ENCODE results near the gene IREB2. TPM values are rescaled to one million over a fixed set of nuclear protein-coding genes. Genes with fewer than 3 reads are reported as not detected.

The IREB2 gene
- 10 to 100 TPM; 62.2 to 69.3 TPM for total RNA-seq
- polyA plus RNA-seq: 18.5 TPM

- Mint-ChIP-seq H3K4me3 (peak within 1 kb of the TSS; percentile 94 to 99 (median 97)), H3K4me1 (peaks cover 44 to 57% (median 57%) of the 10 kb centered on the region in 3 donors), H3K36me3 (peaks cover 0 to 41% (median 3%) of the 10 kb centered on the region in 3 donors), H3K27me3 (no peaks in the 10 kb centered on the region), H3K27ac (peak within 1 kb of the TSS; percentile 92 to 100 (median 96)), H3K9me3 (no peaks in the 10 kb centered on the region)
- peak within 1 kb of the TSS; percentile 63 for H3K4me3 ChIP-seq (ENCODE audit: low read length)
- peak within 1 kb of the TSS; percentile 94 for H3K27ac ChIP-seq (ENCODE audit: low read depth, low read length)
- peak; percentile 94 to 99 (median 98) for DNase-seq
- peaks cover 38% of the 10 kb centered on the region for H3K4me1 ChIP-seq (ENCODE audit: insufficient read depth, low read length)
- CTCF ChIA-PET: interaction anchor here (1.0 to 6.8 kb wide), 6 partner anchors 10 to 173 kb away, joined by 3 to 37 read pairs (median 4); partner anchors contain the start of gene SKIC8
- no peaks in the 10 kb centered on the region for H3K27me3 ChIP-seq (ENCODE audit: insufficient read depth, low read length, poor library complexity, severe bottlenecking)
- peaks cover 6% of the 10 kb centered on the region for H3K36me3 ChIP-seq (ENCODE audit: insufficient read depth, low read length)
- POLR2A ChIA-PET: interaction anchor here (0.5 to 2.6 kb wide), 11 partner anchors 12 to 435 kb away, joined by 3 to 17 read pairs (median 4); partner anchors contain the start of genes CHRNA5, DNAJA4, IDH3A and MORF4L1
- H3K9me3 ChIP-seq (ENCODE audit: low read length): no peaks in the 10 kb centered on the region
Observed at GRCh38 chr15:78437762-78438618, at the start of gene IREB2. Gene IREB2, plus strand, starts transcription at chr15:78438216. Its CDS starts 122 bp downstream, at chr15:78438338.

GRCh38 chr15:78388865-78389264, 49.2 kb upstream of the IREB2 start:
- no peak for DNase-seq
- POLR2A ChIA-PET: no interaction called here

GRCh38 chr15:78389322-78389721, 48.7 kb upstream of the IREB2 start:
- ChIA-PET POLR2A (no interaction called here), CTCF (no interaction called here)
- H3K27me3 Mint-ChIP-seq: peaks cover 17 to 36% of the 10 kb centered on the region in 2 donors
- no peak overlapping the region for H3K27ac Mint-ChIP-seq
- H3K4me3 Mint-ChIP-seq: no peak overlapping the region
- H3K27me3 ChIP-seq (ENCODE audit: insufficient read depth, low read length, poor library complexity, severe bottlenecking): no peaks in the 10 kb centered on the region
- no peaks in the 10 kb centered on the region for H3K9me3 ChIP-seq (ENCODE audit: low read length)
- H3K4me1 ChIP-seq (ENCODE audit: insufficient read depth, low read length): no peaks in the 10 kb centered on the region
- DNase-seq: no peak
- H3K4me1 Mint-ChIP-seq: no peaks in the 10 kb centered on the region
- no peak overlapping the region for H3K4me3 ChIP-seq (ENCODE audit: low read length)
- no peaks in the 10 kb centered on the region for H3K36me3 ChIP-seq (ENCODE audit: insufficient read depth, low read length)
- no peak overlapping the region for H3K27ac ChIP-seq (ENCODE audit: low read depth, low read length)
- no peaks in the 10 kb centered on the region for H3K36me3 Mint-ChIP-seq
- no peaks in the 10 kb centered on the region for H3K9me3 Mint-ChIP-seq

More at GRCh38 chr15:78388865-78389264, 49.2 kb upstream of the IREB2 start:
- H3K27ac Mint-ChIP-seq: no peak overlapping the region
- no peaks in the 10 kb centered on the region for H3K36me3 Mint-ChIP-seq
- peaks cover 19 to 38% of the 10 kb centered on the region in 2 donors for H3K27me3 Mint-ChIP-seq
- Histone ChIP-seq H3K4me1 (ENCODE audit: insufficient read depth, low read length) (no peaks in the 10 kb centered on the region), H3K27me3 (ENCODE audit: insufficient read depth, low read length, poor library complexity, severe bottlenecking) (no peaks in the 10 kb centered on the region), H3K4me3 (ENCODE audit: low read length) (no peak overlapping the region), H3K27ac (ENCODE audit: low read depth, low read length) (no peak overlapping the region), H3K9me3 (ENCODE audit: low read length) (no peaks in the 10 kb centered on the region), H3K36me3 (ENCODE audit: insufficient read depth, low read length) (no peaks in the 10 kb centered on the region)
- no peak overlapping the region for H3K4me3 Mint-ChIP-seq
- H3K9me3 Mint-ChIP-seq: no peaks in the 10 kb centered on the region
- CTCF ChIA-PET: no interaction called here
- no peaks in the 10 kb centered on the region for H3K4me1 Mint-ChIP-seq

- Histone ChIP-seq H3K9me3 (ENCODE audit: low read length) (no peaks in the 10 kb centered on the region), H3K27ac (ENCODE audit: low read depth, low read length) (no peak overlapping the region), H3K27me3 (ENCODE audit: insufficient read depth, low read length, poor library complexity, severe bottlenecking) (no peaks in the 10 kb centered on the region), H3K4me1 (ENCODE audit: insufficient read depth, low read length) (no peaks in the 10 kb centered on the region), H3K4me3 (ENCODE audit: low read length) (no peak overlapping the region), H3K36me3 (ENCODE audit: insufficient read depth, low read length) (no peaks in the 10 kb centered on the region)
- peaks cover 17 to 32% of the 10 kb centered on the region in 2 donors for H3K27me3 Mint-ChIP-seq
- H3K4me1 Mint-ChIP-seq: no peaks in the 10 kb centered on the region
- H3K36me3 Mint-ChIP-seq: no peaks in the 10 kb centered on the region
- H3K9me3 Mint-ChIP-seq: no peaks in the 10 kb centered on the region
- DNase-seq: no peak
- CTCF ChIA-PET: no interaction called here
- H3K27ac Mint-ChIP-seq: no peak overlapping the region
- POLR2A ChIA-PET: no interaction called here
- no peak overlapping the region for H3K4me3 Mint-ChIP-seq
Observed at GRCh38 chr15:78389738-78390137, 48.3 kb upstream of the IREB2 start.

GRCh38 chr15:78390242-78390641, 47.8 kb upstream of the IREB2 start:
- no peak overlapping the region for H3K27ac Mint-ChIP-seq
- no peaks in the 10 kb centered on the region for H3K27me3 ChIP-seq (ENCODE audit: insufficient read depth, low read length, poor library complexity, severe bottlenecking)
- ChIA-PET CTCF (no interaction called here), POLR2A (no interaction called here)
- H3K4me1 ChIP-seq (ENCODE audit: insufficient read depth, low read length): no peaks in the 10 kb centered on the region
- H3K4me1 Mint-ChIP-seq: no peaks in the 10 kb centered on the region
- no peak for DNase-seq
- H3K4me3 Mint-ChIP-seq: no peak overlapping the region
- H3K27ac ChIP-seq (ENCODE audit: low read depth, low read length): no peak overlapping the region
- no peak overlapping the region for H3K4me3 ChIP-seq (ENCODE audit: low read length)
- peaks cover 16 to 27% of the 10 kb centered on the region in 2 donors for H3K27me3 Mint-ChIP-seq
- no peaks in the 10 kb centered on the region for H3K36me3 Mint-ChIP-seq
- H3K9me3 ChIP-seq (ENCODE audit: low read length): no peaks in the 10 kb centered on the region
- H3K36me3 ChIP-seq (ENCODE audit: insufficient read depth, low read length): no peaks in the 10 kb centered on the region
- H3K9me3 Mint-ChIP-seq: no peaks in the 10 kb centered on the region

GRCh38 chr15:78390826-78391225, 47.2 kb upstream of the IREB2 start:
- H3K4me3 ChIP-seq (ENCODE audit: low read length): no peak overlapping the region
- H3K9me3 Mint-ChIP-seq: no peaks in the 10 kb centered on the region
- POLR2A ChIA-PET: no interaction called here
- no peak overlapping the region for H3K27ac Mint-ChIP-seq
- H3K4me3 Mint-ChIP-seq: no peak overlapping the region
- H3K27me3 ChIP-seq (ENCODE audit: insufficient read depth, low read length, poor library complexity, severe bottlenecking): no peaks in the 10 kb centered on the region
- H3K4me1 ChIP-seq (ENCODE audit: insufficient read depth, low read length): no peaks in the 10 kb centered on the region
- no peak for DNase-seq
- H3K9me3 ChIP-seq (ENCODE audit: low read length): no peaks in the 10 kb centered on the region
- H3K36me3 ChIP-seq (ENCODE audit: insufficient read depth, low read length): no peaks in the 10 kb centered on the region
- no peaks in the 10 kb centered on the region for H3K36me3 Mint-ChIP-seq
- H3K27me3 Mint-ChIP-seq: peaks cover 11 to 21% of the 10 kb centered on the region in 2 donors
- no peak overlapping the region for H3K27ac ChIP-seq (ENCODE audit: low read depth, low read length)
- CTCF ChIA-PET: no interaction called here
- no peaks in the 10 kb centered on the region for H3K4me1 Mint-ChIP-seq

- ChIA-PET CTCF (no interaction called here), POLR2A (no interaction called here)
- no peaks in the 10 kb centered on the region for H3K36me3 Mint-ChIP-seq
- no peaks in the 10 kb centered on the region for H3K9me3 Mint-ChIP-seq
- Histone ChIP-seq H3K27ac (ENCODE audit: low read depth, low read length) (no peak overlapping the region), H3K27me3 (ENCODE audit: insufficient read depth, low read length, poor library complexity, severe bottlenecking) (no peaks in the 10 kb centered on the region), H3K4me1 (ENCODE audit: insufficient read depth, low read length) (no peaks in the 10 kb centered on the region), H3K36me3 (ENCODE audit: insufficient read depth, low read length) (no peaks in the 10 kb centered on the region), H3K9me3 (ENCODE audit: low read length) (no peaks in the 10 kb centered on the region), H3K4me3 (ENCODE audit: low read length) (no peak overlapping the region)
- H3K4me3 Mint-ChIP-seq: no peak overlapping the region
- H3K27ac Mint-ChIP-seq: peak overlapping the region in 1 of 8 donors; percentile 21
- H3K4me1 Mint-ChIP-seq: no peaks in the 10 kb centered on the region
- DNase-seq: no peak
- H3K27me3 Mint-ChIP-seq: peaks cover 7 to 13% of the 10 kb centered on the region in 2 donors
Observed at GRCh38 chr15:78391781-78392180, 46.2 kb upstream of the IREB2 start.

- ChIA-PET CTCF (no interaction called here), POLR2A (interaction anchor here (0.6 kb wide), 1 partner anchor 165 kb away, joined by 15 read pairs; no protein-coding TSS in a partner anchor)
- H3K27me3 ChIP-seq (ENCODE audit: insufficient read depth, low read length, poor library complexity, severe bottlenecking): no peaks in the 10 kb centered on the region
- H3K27ac ChIP-seq (ENCODE audit: low read depth, low read length): no peak overlapping the region
- H3K4me1 ChIP-seq (ENCODE audit: insufficient read depth, low read length): no peaks in the 10 kb centered on the region
- Mint-ChIP-seq H3K27me3 (peaks cover 7 to 11% of the 10 kb centered on the region in 2 donors), H3K9me3 (no peaks in the 10 kb centered on the region), H3K27ac (no peak overlapping the region), H3K4me3 (no peak overlapping the region), H3K4me1 (no peaks in the 10 kb centered on the region), H3K36me3 (no peaks in the 10 kb centered on the region)
- no peaks in the 10 kb centered on the region for H3K9me3 ChIP-seq (ENCODE audit: low read length)
- H3K36me3 ChIP-seq (ENCODE audit: insufficient read depth, low read length): no peaks in the 10 kb centered on the region
- no peak overlapping the region for H3K4me3 ChIP-seq (ENCODE audit: low read length)
- DNase-seq: no peak
Observed at GRCh38 chr15:78392430-78392829, 45.6 kb upstream of the IREB2 start.
